ENCODE results near the gene HEPHL1.

DNA sequence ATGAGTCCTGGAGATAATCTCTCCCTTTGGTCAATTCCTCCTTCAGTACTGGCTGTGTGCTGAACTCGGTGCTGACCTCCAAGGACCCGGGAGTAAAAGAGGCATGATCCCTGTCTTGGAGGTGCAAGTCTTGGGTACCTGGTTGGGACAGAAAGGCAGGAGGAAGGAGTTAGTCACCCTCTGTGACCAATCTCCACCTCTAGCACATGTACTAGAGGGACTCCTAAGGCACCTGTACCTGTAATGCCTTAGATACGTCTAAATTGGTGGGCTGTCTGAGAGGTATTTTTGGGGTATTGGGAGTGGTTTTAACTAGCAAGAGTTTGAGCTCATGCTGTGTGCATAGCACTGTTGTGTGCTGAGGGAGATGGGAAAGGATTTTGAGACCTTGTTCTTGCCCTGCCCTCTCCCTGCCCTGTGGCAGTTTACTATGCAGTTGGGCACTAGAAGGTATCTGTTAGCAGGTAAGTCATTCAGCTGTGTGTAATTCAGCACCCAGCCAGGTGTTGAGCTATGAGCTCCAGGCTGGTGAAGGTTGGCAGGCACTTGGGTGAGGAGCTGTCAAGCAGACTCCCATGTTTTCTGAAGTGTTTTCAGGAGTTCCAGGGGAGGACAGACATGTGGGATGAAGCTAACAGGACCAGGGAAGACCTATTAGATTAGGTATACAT lies 110.0 kb downstream of the HEPHL1 start:
- no peak for TF ChIP-seq POLR2A (IDR thresholded peaks at IDR 0.05)
- TF ChIP-seq, protein P1, sequence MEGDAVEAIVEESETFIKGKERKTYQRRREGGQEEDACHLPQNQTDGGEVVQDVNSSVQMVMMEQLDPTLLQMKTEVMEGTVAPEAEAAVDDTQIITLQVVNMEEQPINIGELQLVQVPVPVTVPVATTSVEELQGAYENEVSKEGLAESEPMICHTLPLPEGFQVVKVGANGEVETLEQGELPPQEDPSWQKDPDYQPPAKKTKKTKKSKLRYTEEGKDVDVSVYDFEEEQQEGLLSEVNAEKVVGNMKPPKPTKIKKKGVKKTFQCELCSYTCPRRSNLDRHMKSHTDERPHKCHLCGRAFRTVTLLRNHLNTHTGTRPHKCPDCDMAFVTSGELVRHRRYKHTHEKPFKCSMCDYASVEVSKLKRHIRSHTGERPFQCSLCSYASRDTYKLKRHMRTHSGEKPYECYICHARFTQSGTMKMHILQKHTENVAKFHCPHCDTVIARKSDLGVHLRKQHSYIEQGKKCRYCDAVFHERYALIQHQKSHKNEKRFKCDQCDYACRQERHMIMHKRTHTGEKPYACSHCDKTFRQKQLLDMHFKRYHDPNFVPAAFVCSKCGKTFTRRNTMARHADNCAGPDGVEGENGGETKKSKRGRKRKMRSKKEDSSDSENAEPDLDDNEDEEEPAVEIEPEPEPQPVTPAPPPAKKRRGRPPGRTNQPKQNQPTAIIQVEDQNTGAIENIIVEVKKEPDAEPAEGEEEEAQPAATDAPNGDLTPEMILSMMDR (IDR thresholded peaks at IDR 0.05): no peak
- TF ChIP-seq POLR2AphosphoS5 (IDR thresholded peaks at IDR 0.05): no peak

Measured in breast epithelium (tissue), 3 donors.